Peyer's patch (tissue), 4 donors: ENCODE measurements around the gene CHMP4B.

Experiments
- POLR2A ChIP-seq, 2 donors: fragments of 450-650 bp; IDR thresholded peaks; one replicate each; pipeline ENCODE4 v1.5.1; 2017; ENCODE audit warnings: antibody characterized with exemption in 2 of 2, mild to moderate bottlenecking in 2 of 2, moderate library complexity in 2 of 2
- TF ChIP-seq, protein P1 (sequence below), 6 experiments: fragments of 450-650 bp in 4 of 6; fragments of 200-600 bp in 2 of 6; sonication (generic) in 1 of 6; IDR thresholded peaks; one replicate each; pipeline ENCODE4 v1.5.1; 2017 to 2019; ENCODE audit warnings: antibody characterized with exemption in 6 of 6, mild to moderate bottlenecking in 3 of 6, moderate library complexity in 1 of 6

DNA sequence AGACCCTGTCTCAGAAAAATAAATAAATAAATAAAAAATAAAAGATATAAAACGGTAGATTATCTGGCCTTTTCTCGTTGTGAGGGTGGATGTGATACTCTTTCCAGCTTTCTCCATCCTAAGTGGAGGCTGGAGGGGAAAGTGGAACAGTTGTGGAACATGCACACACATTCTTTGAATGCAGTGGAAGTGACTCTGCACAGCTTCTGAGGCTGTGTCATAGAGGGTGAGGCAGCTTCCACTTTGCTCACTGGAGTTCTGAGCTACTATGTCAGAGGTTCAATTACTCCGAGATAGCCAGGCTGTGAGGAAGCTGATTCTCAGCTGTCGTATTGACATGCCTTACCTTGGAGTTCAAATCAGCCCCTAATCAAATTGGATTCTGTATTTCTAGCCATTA is 82.2 kb downstream of the CHMP4B start:
- TF ChIP-seq, protein P1, sequence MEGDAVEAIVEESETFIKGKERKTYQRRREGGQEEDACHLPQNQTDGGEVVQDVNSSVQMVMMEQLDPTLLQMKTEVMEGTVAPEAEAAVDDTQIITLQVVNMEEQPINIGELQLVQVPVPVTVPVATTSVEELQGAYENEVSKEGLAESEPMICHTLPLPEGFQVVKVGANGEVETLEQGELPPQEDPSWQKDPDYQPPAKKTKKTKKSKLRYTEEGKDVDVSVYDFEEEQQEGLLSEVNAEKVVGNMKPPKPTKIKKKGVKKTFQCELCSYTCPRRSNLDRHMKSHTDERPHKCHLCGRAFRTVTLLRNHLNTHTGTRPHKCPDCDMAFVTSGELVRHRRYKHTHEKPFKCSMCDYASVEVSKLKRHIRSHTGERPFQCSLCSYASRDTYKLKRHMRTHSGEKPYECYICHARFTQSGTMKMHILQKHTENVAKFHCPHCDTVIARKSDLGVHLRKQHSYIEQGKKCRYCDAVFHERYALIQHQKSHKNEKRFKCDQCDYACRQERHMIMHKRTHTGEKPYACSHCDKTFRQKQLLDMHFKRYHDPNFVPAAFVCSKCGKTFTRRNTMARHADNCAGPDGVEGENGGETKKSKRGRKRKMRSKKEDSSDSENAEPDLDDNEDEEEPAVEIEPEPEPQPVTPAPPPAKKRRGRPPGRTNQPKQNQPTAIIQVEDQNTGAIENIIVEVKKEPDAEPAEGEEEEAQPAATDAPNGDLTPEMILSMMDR (IDR thresholded peaks at IDR 0.05), result no peak
- TF ChIP-seq POLR2A (IDR thresholded peaks at IDR 0.05), result no peak
